Adipocyte (in vitro differentiated cells): Measurements from ENCODE around the gene CCSER2.
"Not testable (repeated sequence)": the region's sequence is repeated elsewhere in the genome, so short reads cannot be mapped to it uniquely, and the experiment has no call there.

ENCODE experiments used
- DNase-seq: peaks from one replicate; pipeline ENCODE4 v3.0.0-alpha.2; 2015; ENCODE audit warnings: low read depth
- H3K27me3 ChIP-seq: replicated peaks from 2 replicates; pipeline ENCODE4 v1.7.0; 2013; ENCODE audit warnings: mild to moderate bottlenecking, low read length, moderate library complexity; ENCODE audit not compliant: control insufficient read depth, insufficient read depth
- H3K36me3 ChIP-seq: 2 replicates; pipeline ENCODE4 v1.7.0; 2013; ENCODE audit warnings: low read length, mild to moderate bottlenecking, moderate library complexity; ENCODE audit not compliant: control insufficient read depth, insufficient read depth, severe bottlenecking
- H3K4me1 ChIP-seq: 2 replicates; pipeline ENCODE4 v1.7.0; 2013; ENCODE audit warnings: mild to moderate bottlenecking, low read length, moderate library complexity; ENCODE audit not compliant: control insufficient read depth, insufficient read depth
- H3K4me3 ChIP-seq: 2 replicates; pipeline ENCODE4 v1.7.0; 2013; ENCODE audit warnings: mild to moderate bottlenecking, low read length, moderate library complexity
- H3K9ac ChIP-seq: 2 replicates; pipeline ENCODE4 v1.7.0; 2013; ENCODE audit warnings: mild to moderate bottlenecking, low read length, moderate library complexity
- H3K9me3 ChIP-seq: 2 replicates; pipeline ENCODE4 v1.7.0; 2013; ENCODE audit warnings: mild to moderate bottlenecking, low read length, moderate library complexity; ENCODE audit not compliant: control insufficient read depth

CCSER2 gene

GRCh38 chr10:84499039-84499438 is 170.7 kb downstream of the CCSER2 start:
- H3K4me1 ChIP-seq, H3K9me3 ChIP-seq, H3K27me3 ChIP-seq: not testable (repeated sequence)

GRCh38 chr10:84499846-84500245 is 171.5 kb downstream of the CCSER2 start:
- Histone ChIP-seq H3K9me3 (no peaks in the 10 kb centered on the region), H3K9ac (no peak overlapping the region), H3K27me3 (no peaks in the 10 kb centered on the region), H3K4me3 (no peak overlapping the region), H3K36me3 (peaks cover 5% of the 10 kb centered on the region), H3K4me1 (no peaks in the 10 kb centered on the region)
- no peak for DNase-seq

More at GRCh38 chr10:84499039-84499438, 170.7 kb downstream of the CCSER2 start:
- DNase-seq, H3K9ac ChIP-seq, H3K4me3 ChIP-seq, H3K36me3 ChIP-seq: not testable (repeated sequence)

- Histone ChIP-seq H3K36me3 (peaks cover 18% of the 10 kb centered on the region), H3K4me3 (no peak overlapping the region), H3K9ac (no peak overlapping the region), H3K27me3 (no peaks in the 10 kb centered on the region), H3K9me3 (no peaks in the 10 kb centered on the region), H3K4me1 (no peaks in the 10 kb centered on the region)
- DNase-seq = peak; percentile 48
These were observed 181.7 kb downstream of the CCSER2 start for GRCh38 chr10:84510121-84510520.

- Histone ChIP-seq H3K36me3 (peaks cover 24% of the 10 kb centered on the region), H3K27me3 (no peaks in the 10 kb centered on the region), H3K9me3 (no peaks in the 10 kb centered on the region), H3K4me3 (no peak overlapping the region), H3K9ac (no peak overlapping the region), H3K4me1 (no peaks in the 10 kb centered on the region)
- no peak for DNase-seq
These were observed 182.7 kb downstream of the CCSER2 start for GRCh38 chr10:84511106-84511505.

GRCh38 chr10:84511709-84512285 is 183.4 kb downstream of the CCSER2 start:
- H3K27me3 ChIP-seq = no peaks in the 10 kb centered on the region
- no peak overlapping the region for H3K9ac ChIP-seq
- no peak for DNase-seq
- H3K4me1 ChIP-seq = no peaks in the 10 kb centered on the region
- no peak overlapping the region for H3K4me3 ChIP-seq
- peaks cover 25% of the 10 kb centered on the region for H3K36me3 ChIP-seq
- no peaks in the 10 kb centered on the region for H3K9me3 ChIP-seq

- Histone ChIP-seq H3K27me3 (no peaks in the 10 kb centered on the region), H3K36me3 (peaks cover 25% of the 10 kb centered on the region), H3K4me3 (no peak overlapping the region), H3K4me1 (no peaks in the 10 kb centered on the region), H3K9ac (no peak overlapping the region), H3K9me3 (no peaks in the 10 kb centered on the region)
- no peak for DNase-seq
These were observed 189.2 kb downstream of the CCSER2 start for GRCh38 chr10:84517554-84517953.

- DNase-seq = no peak
- H3K4me3 ChIP-seq = no peak overlapping the region
- no peaks in the 10 kb centered on the region for H3K9me3 ChIP-seq
- H3K9ac ChIP-seq = no peak overlapping the region
- no peaks in the 10 kb centered on the region for H3K4me1 ChIP-seq
- no peaks in the 10 kb centered on the region for H3K27me3 ChIP-seq
- peaks cover 15% of the 10 kb centered on the region for H3K36me3 ChIP-seq
These were observed 190.8 kb downstream of the CCSER2 start for GRCh38 chr10:84519235-84519634.

- H3K36me3 ChIP-seq = peaks cover 2% of the 10 kb centered on the region
- H3K4me3 ChIP-seq = no peak overlapping the region
- no peaks in the 10 kb centered on the region for H3K4me1 ChIP-seq
- H3K27me3 ChIP-seq = no peaks in the 10 kb centered on the region
- DNase-seq = no peak
- no peak overlapping the region for H3K9ac ChIP-seq
- H3K9me3 ChIP-seq = no peaks in the 10 kb centered on the region
These were observed 192.6 kb downstream of the CCSER2 start for GRCh38 chr10:84521013-84521412.

- DNase-seq = no peak
- Histone ChIP-seq H3K9me3 (no peaks in the 10 kb centered on the region), H3K36me3 (no peaks in the 10 kb centered on the region), H3K9ac (no peak overlapping the region), H3K27me3 (no peaks in the 10 kb centered on the region), H3K4me3 (no peak overlapping the region), H3K4me1 (no peaks in the 10 kb centered on the region)
These were observed 193.1 kb downstream of the CCSER2 start for GRCh38 chr10:84521468-84521867.

GRCh38 chr10:84522612-84523462 is 194.4 kb downstream of the CCSER2 start:
- H3K9ac ChIP-seq = no peak overlapping the region
- no peaks in the 10 kb centered on the region for H3K27me3 ChIP-seq
- H3K4me1 ChIP-seq = no peaks in the 10 kb centered on the region
- H3K36me3 ChIP-seq = no peaks in the 10 kb centered on the region
- no peak for DNase-seq
- H3K9me3 ChIP-seq = no peaks in the 10 kb centered on the region
- no peak overlapping the region for H3K4me3 ChIP-seq

GRCh38 chr10:84523526-84523925 is 195.1 kb downstream of the CCSER2 start:
- Histone ChIP-seq H3K36me3 (no peaks in the 10 kb centered on the region), H3K4me3 (no peak overlapping the region), H3K4me1 (peaks cover 3% of the 10 kb centered on the region), H3K27me3 (no peaks in the 10 kb centered on the region), H3K9ac (no peak overlapping the region), H3K9me3 (no peaks in the 10 kb centered on the region)
- DNase-seq = no peak
